Stromal cell of bone marrow (primary cell): ENCODE results near the gene CCDC183.
"Not testable (repeated sequence)": the region's sequence is repeated elsewhere in the genome, so short reads cannot be mapped to it uniquely, and the experiment has no call there.

Experiments
- DNase-seq: peaks from one replicate; pipeline ENCODE4 v3.0.0-alpha.2; 2012; ENCODE audit warnings: low read depth

The CCDC183 gene

DNA sequence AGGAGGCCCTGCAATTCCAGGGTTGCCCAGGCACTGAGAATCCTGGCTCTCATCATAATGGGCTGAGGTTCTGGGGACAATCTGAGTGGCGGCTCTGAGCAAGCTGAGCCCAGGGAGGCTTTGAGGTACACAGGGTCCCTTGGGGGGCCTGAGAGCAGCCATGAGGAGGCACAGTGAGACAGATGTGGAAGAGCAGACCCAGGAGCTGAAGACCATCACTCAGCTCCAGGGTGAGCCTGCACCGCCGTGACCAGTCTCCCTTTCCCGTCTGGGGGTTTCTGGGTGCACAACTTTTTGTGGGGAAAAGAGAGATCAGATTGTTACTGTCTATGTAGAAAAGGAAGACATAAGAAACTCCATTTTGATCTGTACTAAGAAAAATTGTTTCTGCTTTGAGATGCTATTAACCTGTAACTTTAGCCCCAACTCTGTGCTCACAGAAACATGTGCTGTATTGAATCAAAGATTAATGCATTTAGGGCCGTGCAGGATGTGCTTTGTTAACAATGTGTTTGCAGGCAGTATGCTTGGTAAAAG, at the start of gene CCDC183:
CCDC183 (plus strand) TSS at position 101 of the 537 bp plus-strand sequence; CDS start at position 161, 60 bp downstream.
- no peak for DNase-seq

GRCh38 chr9:136746621-136747020, 49.5 kb upstream of the CCDC183 start:
- DNase-seq, result no peak

DNA sequence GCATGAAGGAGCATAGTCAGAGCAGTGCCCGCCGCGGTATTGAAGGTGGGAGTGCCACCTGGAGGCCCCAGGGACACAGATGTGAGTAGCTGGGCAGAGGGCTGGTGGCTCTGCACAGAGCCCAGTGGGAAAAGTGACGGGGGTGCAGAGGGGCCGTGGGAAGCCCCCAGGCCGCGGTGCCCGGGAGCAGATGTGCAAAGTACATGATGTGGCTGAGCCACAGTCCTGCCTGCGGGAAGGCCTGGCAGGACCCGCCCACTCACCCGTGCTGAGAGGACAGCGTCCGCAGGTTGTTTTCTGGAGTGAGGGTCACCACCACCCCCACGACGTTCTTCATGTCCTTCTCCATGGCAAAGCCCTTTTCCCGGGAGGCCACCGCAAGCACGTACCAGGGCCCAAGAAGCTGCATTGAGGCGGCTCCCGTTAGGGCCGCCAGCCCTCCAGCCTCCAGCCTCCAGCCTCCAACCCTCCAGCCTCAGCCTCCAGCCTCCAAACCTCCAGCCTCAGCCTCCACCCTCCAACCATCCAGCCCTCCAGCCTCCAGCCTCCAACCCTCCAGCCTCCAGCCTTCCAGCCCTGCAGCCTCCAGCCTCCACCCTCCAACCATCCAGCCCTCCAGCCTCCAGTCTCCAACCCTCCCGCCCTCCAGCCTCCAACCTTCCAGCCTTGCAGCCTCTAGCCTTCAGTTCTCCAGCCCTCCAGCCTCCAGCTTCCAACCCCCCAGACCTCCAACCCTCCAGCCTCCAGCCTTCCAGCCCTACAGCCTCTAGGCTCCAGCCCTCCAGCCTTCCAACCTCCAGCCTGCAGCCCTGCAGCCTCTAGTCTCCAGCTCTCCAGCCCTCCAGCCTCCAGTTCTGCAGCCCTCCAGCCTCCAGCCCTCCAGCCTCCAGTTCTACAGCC, 48.7 kb upstream of the CCDC183 start:
- no peak for DNase-seq

DNA sequence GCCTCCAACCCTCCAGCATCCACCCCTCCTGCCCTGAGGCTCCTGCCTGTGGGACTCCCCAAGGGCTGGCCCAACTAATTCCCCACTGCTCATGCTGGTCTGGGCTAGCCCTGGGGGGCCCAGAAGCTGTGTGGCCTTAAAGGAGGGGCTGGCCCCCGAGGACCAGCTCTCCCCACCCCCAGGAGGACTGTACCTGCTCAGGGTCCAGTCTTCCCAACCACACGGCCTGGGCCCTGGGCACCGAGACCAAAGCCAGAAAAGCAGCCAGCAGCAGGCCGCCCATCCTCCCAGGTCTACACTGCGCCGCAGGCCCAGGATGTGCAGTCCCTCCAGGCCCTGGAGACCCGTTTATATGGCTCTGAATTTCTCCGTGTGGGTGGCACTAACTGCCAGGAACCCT, 47.9 kb upstream of the CCDC183 start, which contains the start of gene LCN6:
LCN6 (minus strand) TSS at position 325 of the 400 bp plus-strand sequence; CDS start at position 283, 42 bp downstream.
- DNase-seq, result no peak

DNA sequence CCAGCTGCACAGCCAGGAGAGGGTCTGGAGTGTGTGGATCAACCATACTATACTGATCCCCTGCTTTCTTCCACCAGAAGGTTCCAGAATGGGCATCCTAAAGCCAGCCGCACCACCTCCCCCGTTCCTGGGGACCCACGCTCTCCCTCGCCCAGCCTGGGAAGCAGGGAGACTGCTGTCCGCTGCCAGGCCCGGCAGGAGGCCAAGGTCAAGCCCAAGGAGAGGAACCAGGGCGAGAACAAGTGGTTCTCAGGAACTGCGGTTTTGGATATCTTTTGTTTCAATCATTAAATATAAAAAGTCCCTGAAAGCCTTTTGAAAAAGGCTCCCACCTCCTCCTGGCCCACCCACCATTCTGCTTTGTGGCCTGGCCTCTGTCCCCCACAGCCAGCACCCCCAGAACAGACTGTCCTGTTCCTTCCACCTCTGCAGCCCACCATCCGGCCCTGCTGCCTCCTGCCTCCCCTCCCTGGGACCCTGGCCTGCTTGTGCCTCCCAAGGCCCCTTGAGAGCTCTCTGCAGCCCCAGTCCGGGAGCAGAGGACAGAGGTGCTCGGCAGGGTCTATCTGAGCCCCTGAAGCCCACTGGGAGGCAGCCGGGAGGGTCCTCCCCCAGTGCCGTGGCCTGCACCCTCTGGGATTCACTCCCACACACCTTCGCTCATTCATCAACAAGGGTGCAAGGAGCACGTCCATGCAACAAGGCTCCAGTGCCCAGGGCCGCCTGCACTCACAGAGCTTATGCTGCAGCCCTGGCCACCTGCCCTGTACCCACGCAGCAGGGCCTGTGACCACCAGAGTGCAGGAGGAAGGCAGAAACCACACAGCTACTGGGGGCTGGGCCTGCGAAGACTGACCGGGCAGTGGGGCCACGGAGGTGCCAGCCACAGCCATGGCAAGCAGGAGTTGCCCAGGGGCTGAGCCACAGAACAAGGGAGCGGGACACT, 47.2 kb upstream of the CCDC183 start:
- no peak for DNase-seq

- no peak for DNase-seq
Measured at GRCh38 chr9:136750526-136750925, 45.6 kb upstream of the CCDC183 start.

- DNase-seq, result no peak
Measured at GRCh38 chr9:136751244-136751643, 44.9 kb upstream of the CCDC183 start.

DNA sequence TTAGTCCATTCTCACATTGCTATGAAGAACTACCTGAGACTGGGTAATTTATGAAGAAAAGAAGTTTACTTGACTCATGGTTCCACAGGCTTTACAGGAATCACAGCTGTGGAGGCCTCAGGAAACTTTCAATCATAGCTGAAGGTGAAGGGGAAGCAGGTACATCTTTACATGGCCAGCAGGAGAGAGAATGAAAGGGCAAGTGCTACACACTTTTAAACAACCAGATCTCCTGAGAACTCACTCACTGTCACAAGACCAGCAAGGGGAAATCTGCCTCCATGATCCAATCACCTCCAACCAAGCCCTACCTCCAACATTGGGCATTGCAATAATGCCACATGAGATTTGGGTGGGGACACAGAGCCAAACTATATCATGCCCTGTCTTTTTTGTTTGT, 44.3 kb upstream of the CCDC183 start:
- no peak for DNase-seq

DNA sequence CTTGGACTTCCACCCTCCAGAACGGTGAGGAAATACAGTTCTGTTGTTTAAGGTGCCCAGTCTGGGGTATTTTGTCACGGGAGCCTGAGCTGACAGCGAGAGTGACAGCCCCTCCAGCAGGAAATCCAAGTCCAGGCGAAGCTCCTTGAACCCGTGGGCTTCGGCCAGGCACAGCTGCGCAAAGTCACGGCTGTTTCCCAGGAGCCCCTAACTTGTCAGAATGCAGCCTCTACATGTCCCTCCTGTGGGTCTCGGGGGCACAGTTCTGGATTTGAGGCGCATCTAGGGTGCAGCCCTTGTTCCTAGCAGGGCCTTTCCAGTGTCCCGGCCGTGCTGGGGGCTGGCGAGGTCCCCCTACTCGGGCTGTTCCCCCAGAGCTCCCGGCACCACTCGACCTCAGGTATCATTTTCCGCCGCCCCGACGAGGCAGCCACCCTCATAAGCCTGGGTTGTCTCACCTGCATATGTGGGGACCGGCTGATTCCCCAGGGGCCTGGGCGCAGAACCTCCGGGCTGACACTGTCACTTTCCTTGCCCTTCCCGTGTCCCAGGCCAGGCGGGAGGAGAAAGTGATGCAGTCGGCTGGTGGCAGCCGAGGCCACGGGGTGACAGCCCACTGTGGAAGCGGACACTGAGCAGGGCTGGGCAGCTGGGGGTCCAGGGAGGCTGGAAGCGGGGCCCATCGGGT, 42.6 kb upstream of the CCDC183 start:
- DNase-seq, result no peak

- no peak for DNase-seq
Measured at GRCh38 chr9:136754059-136754572, 42.0 kb upstream of the CCDC183 start.

- DNase-seq, result no peak
Measured at GRCh38 chr9:136754626-136755301, 41.4 kb upstream of the CCDC183 start.

- not testable (repeated sequence) for DNase-seq
Measured at GRCh38 chr9:136755302-136756133, 40.6 kb upstream of the CCDC183 start.

GRCh38 chr9:136756134-136756438, 40.1 kb upstream of the CCDC183 start:
- no peak for DNase-seq

DNA sequence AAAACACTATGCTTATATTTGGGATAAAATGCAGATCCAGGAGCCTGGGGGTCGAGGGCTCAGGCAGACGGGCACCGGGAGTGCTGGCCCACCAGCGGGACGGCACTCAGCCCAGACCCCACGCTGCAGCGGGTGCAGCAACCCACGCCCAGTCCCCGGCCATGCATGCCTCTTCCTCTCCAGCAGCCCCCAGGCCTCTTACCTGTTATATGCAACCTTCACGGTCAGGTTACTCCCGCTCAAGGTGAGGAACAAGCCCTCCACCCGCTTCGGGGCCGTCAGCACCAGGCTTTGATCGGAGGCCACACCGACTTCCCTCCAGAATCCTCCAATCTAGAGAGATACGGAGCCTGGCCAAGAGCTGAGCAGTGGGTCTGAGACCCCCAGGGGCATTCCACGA, 39.3 kb upstream of the CCDC183 start:
- no peak for DNase-seq

DNA sequence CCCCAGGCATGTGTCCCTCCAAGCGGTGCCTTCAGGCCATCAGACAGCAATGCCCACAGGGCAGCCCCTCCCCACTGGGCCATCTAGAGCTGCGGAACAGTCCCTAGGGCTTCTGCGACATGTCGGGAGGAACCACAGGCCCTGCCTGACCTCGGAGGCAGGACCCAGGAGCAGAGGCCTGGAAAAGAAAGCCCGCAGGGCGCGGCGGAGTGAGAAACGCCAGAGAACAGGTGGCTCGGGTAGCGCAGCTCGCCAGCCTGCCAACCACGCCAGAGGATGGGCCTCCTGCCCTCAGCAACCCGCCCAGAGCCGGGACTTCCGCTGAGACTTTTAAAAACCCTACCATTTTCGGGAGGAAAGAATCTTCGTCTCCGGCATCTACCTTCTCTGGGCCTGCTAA, 38.8 kb upstream of the CCDC183 start:
- DNase-seq, result no peak

- no peak for DNase-seq
Measured at GRCh38 chr9:136757751-136758140, 38.4 kb upstream of the CCDC183 start.

DNA sequence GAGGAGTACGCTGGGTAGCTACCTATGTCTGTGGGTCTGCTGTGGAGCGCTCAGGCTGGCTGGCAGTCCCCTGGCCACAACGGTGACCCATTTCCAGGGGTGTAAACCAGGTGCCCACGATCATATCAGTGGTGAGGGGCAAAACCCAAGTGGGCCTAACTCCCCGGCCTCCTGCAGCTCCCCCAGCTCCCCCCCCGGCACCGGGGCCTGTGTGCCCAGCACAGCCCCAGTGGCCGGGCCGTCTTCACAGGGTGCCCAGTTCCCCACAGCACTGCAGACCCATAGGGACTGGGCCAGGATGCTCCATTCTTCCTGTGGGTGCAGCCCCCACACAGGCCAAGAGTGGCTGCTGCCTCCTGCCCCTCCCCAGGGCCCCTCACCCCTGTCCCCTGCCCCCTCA, 37.1 kb upstream of the CCDC183 start:
- no peak for DNase-seq

- no peak for DNase-seq
Measured at GRCh38 chr9:136759436-136760325, 36.5 kb upstream of the CCDC183 start.

DNA sequence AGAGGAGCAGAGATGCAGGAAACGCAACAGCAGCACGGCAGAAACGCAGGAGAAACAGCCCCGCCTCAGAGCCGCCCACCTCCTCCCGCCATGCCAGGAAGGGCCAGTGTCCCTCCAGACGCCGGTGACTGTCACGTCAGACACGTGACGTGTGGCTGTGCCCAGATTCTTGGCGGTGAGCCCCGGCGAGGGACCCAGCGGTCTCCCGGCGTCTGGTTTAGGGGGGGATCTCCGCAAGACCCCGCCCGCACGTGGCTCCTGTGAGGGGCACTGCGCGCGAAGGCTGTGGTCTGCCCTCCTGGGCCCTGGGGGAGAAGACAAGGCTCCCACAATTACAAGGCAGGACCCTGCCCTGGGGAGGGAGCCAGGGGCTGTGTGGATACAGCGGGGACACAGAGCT, 35.7 kb upstream of the CCDC183 start:
- DNase-seq, result no peak
